ENCODE measurements around the gene NTM.

The NTM gene

DNA sequence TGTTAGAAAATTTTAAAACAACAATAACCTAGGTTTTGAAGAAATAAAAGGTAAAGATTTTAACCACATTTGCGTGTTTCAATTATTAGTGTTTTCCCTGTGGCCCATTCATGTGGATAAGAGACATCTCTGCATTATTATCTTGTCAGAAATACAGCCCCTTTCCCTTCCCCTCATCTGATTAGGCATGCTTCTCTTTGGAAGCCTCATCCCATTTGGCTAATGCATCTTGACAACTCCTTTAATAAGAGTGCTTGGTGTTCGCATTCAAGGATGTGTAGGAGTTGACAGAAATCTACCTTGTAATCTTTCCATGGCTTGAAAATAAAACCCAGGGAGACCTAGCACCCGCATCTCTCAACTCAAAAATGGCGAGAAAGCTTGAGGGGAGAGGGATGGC, 635.5 kb downstream of the NTM start:
- no peak overlapping the region for H3K4me3 ChIP-seq (ENCODE audit: low read depth, low read length)
- no peak for DNase-seq (ENCODE audit: low read depth)
- TF ChIP-seq CTCF (IDR thresholded peaks at IDR 0.05; ENCODE audit: insufficient read depth, low read depth, low read length, missing control alignments), result no peak

GRCh38 chr11:132006884-132007580, 636.6 kb downstream of the NTM start:
- TF ChIP-seq CTCF (IDR thresholded peaks at IDR 0.05; ENCODE audit: insufficient read depth, low read depth, low read length, missing control alignments), result no peak
- no peak for DNase-seq (ENCODE audit: low read depth)
- H3K4me3 ChIP-seq (ENCODE audit: low read depth, low read length), result no peak overlapping the region

DNA sequence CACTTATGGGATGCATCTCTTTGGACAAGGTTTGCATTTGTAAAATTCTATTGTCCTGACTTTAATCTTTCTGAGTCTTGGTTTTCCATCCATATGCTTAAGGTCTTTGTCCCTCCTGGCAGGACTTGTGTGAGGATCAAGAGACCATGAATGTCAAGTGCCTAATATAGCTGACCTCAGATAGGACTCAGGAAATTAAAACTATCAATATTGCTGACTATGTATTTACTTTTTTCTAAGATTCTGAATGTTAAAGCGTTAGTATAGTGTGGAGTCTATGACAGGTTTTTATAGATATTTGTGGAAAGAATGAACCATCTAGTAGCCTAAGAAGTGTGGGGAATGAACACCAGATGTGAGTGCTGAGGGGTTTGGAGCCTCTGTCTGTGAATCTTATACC, 637.8 kb downstream of the NTM start:
- no peak for TF ChIP-seq CTCF (IDR thresholded peaks at IDR 0.05; ENCODE audit: insufficient read depth, low read depth, low read length, missing control alignments)

GRCh38 chr11:132008872-132009271, 638.5 kb downstream of the NTM start:
- H3K4me3 ChIP-seq (ENCODE audit: low read depth, low read length), result no peak overlapping the region
- DNase-seq (ENCODE audit: low read depth), result no peak
- TF ChIP-seq CTCF (IDR thresholded peaks at IDR 0.05; ENCODE audit: insufficient read depth, low read depth, low read length, missing control alignments), result no peak

More for the DNA sequence above, 637.8 kb downstream of the NTM start:
- no peak overlapping the region for H3K4me3 ChIP-seq (ENCODE audit: low read depth, low read length)
- DNase-seq (ENCODE audit: low read depth), result no peak

- no peak for DNase-seq (ENCODE audit: low read depth)
- no peak overlapping the region for H3K4me3 ChIP-seq (ENCODE audit: low read depth, low read length)
- TF ChIP-seq CTCF (IDR thresholded peaks at IDR 0.05; ENCODE audit: insufficient read depth, low read depth, low read length, missing control alignments), result no peak
These were observed 649.6 kb downstream of the NTM start for GRCh38 chr11:132020001-132020400.

- DNase-seq (ENCODE audit: low read depth), result no peak
- TF ChIP-seq CTCF (IDR thresholded peaks at IDR 0.05; ENCODE audit: insufficient read depth, low read depth, low read length, missing control alignments), result no peak
- H3K4me3 ChIP-seq (ENCODE audit: low read depth, low read length), result no peak overlapping the region
These were observed 651.9 kb downstream of the NTM start for GRCh38 chr11:132022285-132022684.

All from GM12865 (cell line).